WTC11 (cell line): ENCODE data around the gene MSANTD4. TPM values are rescaled to one million over a fixed set of nuclear protein-coding genes. Genes with fewer than 3 reads are reported as not detected.

Source experiments
- ATAC-seq: fragments of 200-7000 bp; cut with Tn5 transposase; 2 replicates; pipeline ENCODE4 v1.10.0; 2021; ENCODE audit warnings: mild to moderate bottlenecking, moderate library complexity
- CTCF ChIA-PET: fragments of 300-600 bp; sonication (Branson Sonifier 250); formaldehyde crosslinking; loops from one replicate; lab custom pipeline; 2021; ENCODE audit warnings: antibody characterized with exemption; lab: Charles Lee
- POLR2A ChIA-PET: fragments of 350-600 bp; sonication (Branson Sonifier 250); formaldehyde crosslinking; loops from one replicate; lab custom pipeline; 2021; ENCODE audit warnings: antibody characterized with exemption; lab: Charles Lee
- DNase-seq: peaks from one replicate; pipeline ENCODE4 v3.0.0; 2021; ENCODE audit warnings: low spot score
- H3K27ac Mint-ChIP-seq: 2 replicates; pipeline ENCODE4 v1.8.0; 2021; ENCODE audit warnings: mixed read lengths
- H3K27me3 Mint-ChIP-seq: 2 replicates; pipeline ENCODE4 v1.8.0; 2021; ENCODE audit warnings: low read depth, mild to moderate bottlenecking, moderate library complexity, mixed read lengths
- H3K36me3 Mint-ChIP-seq: 2 replicates; pipeline ENCODE4 v1.8.0; 2021; ENCODE audit warnings: mixed read lengths
- H3K4me1 Mint-ChIP-seq: 2 replicates; pipeline ENCODE4 v1.8.0; 2022; ENCODE audit warnings: mixed read lengths
- H3K4me3 Mint-ChIP-seq: 2 replicates; pipeline ENCODE4 v1.8.0; 2021; ENCODE audit warnings: mild to moderate bottlenecking, moderate library complexity, mixed read lengths
- H3K9me3 Mint-ChIP-seq: 2 replicates; pipeline ENCODE4 v1.8.0; 2021; ENCODE audit warnings: mixed read lengths
- AFF4 ChIP-seq: sonication (generic); formaldehyde crosslinking; IDR thresholded peaks from 2 replicates; pipeline ENCODE4 v1.8.1; 2023; ENCODE audit warnings: mild to moderate bottlenecking, missing genetic modification reagents, borderline replicate concordance
- AR ChIP-seq: fragments of 250-450 bp; sonication (Bioruptor Pico); IDR thresholded peaks from 2 replicates; pipeline ENCODE4 v1.9.0; 2021; ENCODE audit warnings: mild to moderate bottlenecking
- ATF2 ChIP-seq: sonication (generic); formaldehyde crosslinking; IDR thresholded peaks from 2 replicates; pipeline ENCODE4 v1.8.1; 2022; ENCODE audit warnings: low read depth, missing genetic modification reagents, borderline replicate concordance
- ATF6 ChIP-seq: sonication (generic); formaldehyde crosslinking; IDR thresholded peaks from 2 replicates; pipeline ENCODE4 v1.8.1; 2023; ENCODE audit warnings: mild to moderate bottlenecking, missing genetic modification reagents
- EMX1 ChIP-seq: fragments of 250-450 bp; sonication (Bioruptor Pico); IDR thresholded peaks from 2 replicates; pipeline ENCODE4 v1.8.0; 2021; ENCODE audit warnings: mild to moderate bottlenecking
- ESRRA ChIP-seq: sonication (generic); formaldehyde crosslinking; IDR thresholded peaks from 2 replicates; pipeline ENCODE4 v1.8.1; 2022; ENCODE audit warnings: mild to moderate bottlenecking, missing genetic modification reagents, borderline replicate concordance
- FOXJ3 ChIP-seq: sonication (generic); formaldehyde crosslinking; IDR thresholded peaks from 2 replicates; pipeline ENCODE4 v1.9.0; 2021; ENCODE audit warnings: missing genetic modification reagents, mild to moderate bottlenecking, borderline replicate concordance
- MYBL2 ChIP-seq: sonication (generic); formaldehyde crosslinking; IDR thresholded peaks from 2 replicates; pipeline ENCODE4 v1.8.1; 2023; ENCODE audit warnings: mild to moderate bottlenecking, moderate library complexity, missing genetic modification reagents
- OVOL2 ChIP-seq: fragments of 250-450 bp; sonication (Bioruptor Pico); IDR thresholded peaks from 2 replicates; pipeline ENCODE4 v1.9.0; 2021; ENCODE audit warnings: mild to moderate bottlenecking, borderline replicate concordance
- TP53 ChIP-seq: sonication (generic); formaldehyde crosslinking; IDR thresholded peaks from 2 replicates; pipeline ENCODE4 v1.8.1; 2023; ENCODE audit warnings: mild to moderate bottlenecking, missing genetic modification reagents
- USF1 ChIP-seq: sonication (generic); formaldehyde crosslinking; IDR thresholded peaks from 2 replicates; pipeline ENCODE4 v1.8.0; 2022; ENCODE audit warnings: mild to moderate bottlenecking, missing genetic modification reagents
- USF2 ChIP-seq: sonication (generic); formaldehyde crosslinking; IDR thresholded peaks from 2 replicates; pipeline ENCODE4 v1.8.1; 2023; ENCODE audit warnings: mild to moderate bottlenecking, missing genetic modification reagents, moderate library complexity
- ZBTB43 ChIP-seq: sonication (generic); formaldehyde crosslinking; IDR thresholded peaks from 2 replicates; pipeline ENCODE4 v1.8.1; 2023; ENCODE audit warnings: mild to moderate bottlenecking, missing genetic modification reagents
- ZNF263 ChIP-seq: sonication (generic); formaldehyde crosslinking; IDR thresholded peaks from 2 replicates; pipeline ENCODE4 v1.8.1; 2022; ENCODE audit warnings: low read depth, mild to moderate bottlenecking, moderate library complexity, missing genetic modification reagents
- ZNF512 ChIP-seq: sonication (generic); formaldehyde crosslinking; IDR thresholded peaks from 2 replicates; pipeline ENCODE4 v1.8.1; 2022; ENCODE audit warnings: missing genetic modification reagents, borderline replicate concordance
- ZNF532 ChIP-seq: fragments of 250-450 bp; sonication (Bioruptor Pico); IDR thresholded peaks from 2 replicates; pipeline ENCODE4 v1.9.0; 2021; ENCODE audit warnings: mild to moderate bottlenecking, borderline replicate concordance
- total RNA-seq: library from RNA; stranded (reverse); gene quantifications from 3 replicates; pipeline ENCODE4 v1.2.3, GENCODE V29; 2021

MSANTD4 gene
- total RNA-seq, 1 experiment from 2014 or later = 22.0 TPM

GRCh38 chr11:105979997-105980703 lies 41.9 kb downstream of the MSANTD4 start:
- CTCF ChIA-PET = no interaction called here
- POLR2A ChIA-PET = no interaction called here
- Mint-ChIP-seq H3K36me3 (no peaks in the 10 kb centered on the region), H3K4me1 (no peaks in the 10 kb centered on the region), H3K27ac (no peak overlapping the region), H3K9me3 (0 out of 2 replicates have a peak, but pooled peaks cover 4% of the 10 kb centered on the region), H3K27me3 (no peaks in the 10 kb centered on the region), H3K4me3 (no peak overlapping the region)
- ATAC-seq (no peak), DNase-seq (no peak)
- TF ChIP-seq EMX1 (CRISPR knock-in tag) (no peak), ATF6 (CRISPR knock-in tag) (no peak), ZBTB43 (no peak), MYBL2 (CRISPR knock-in tag) (no peak), USF1 (no peak), ZNF263 (CRISPR knock-in tag) (no peak), ESRRA (CRISPR knock-in tag) (no peak), ZNF512 (CRISPR knock-in tag) (no peak), USF2 (CRISPR knock-in tag) (no peak), ATF2 (CRISPR knock-in tag) (no peak), TP53 (CRISPR knock-in tag) (no peak), AFF4 (CRISPR knock-in tag) (no peak), OVOL2 (CRISPR knock-in tag) (no peak), FOXJ3 (no peak), AR (CRISPR knock-in tag) (no peak), ZNF532 (no peak)
